ENCODE results near the gene RBSN.

Gene RBSN

DNA sequence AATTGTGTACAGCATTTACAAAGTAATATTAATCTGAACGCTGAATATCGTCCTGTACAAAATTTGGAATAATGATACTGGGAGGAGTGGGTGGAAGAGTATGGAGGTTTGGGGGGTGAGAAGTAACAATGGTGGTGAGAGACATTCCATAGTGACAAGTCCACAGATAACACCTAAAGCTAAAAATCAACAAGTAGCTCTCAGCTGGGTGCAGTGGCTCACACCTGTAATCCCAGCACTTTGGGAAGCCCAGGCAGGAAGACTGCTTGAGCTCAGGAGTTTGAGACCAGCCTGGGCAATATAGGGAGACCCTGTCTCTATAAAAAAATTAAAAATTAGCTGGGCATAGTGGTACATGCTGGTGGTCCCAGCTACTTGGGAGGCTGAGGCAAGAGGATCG is 38.9 kb downstream of the RBSN start:
- TF ChIP-seq, protein P1, sequence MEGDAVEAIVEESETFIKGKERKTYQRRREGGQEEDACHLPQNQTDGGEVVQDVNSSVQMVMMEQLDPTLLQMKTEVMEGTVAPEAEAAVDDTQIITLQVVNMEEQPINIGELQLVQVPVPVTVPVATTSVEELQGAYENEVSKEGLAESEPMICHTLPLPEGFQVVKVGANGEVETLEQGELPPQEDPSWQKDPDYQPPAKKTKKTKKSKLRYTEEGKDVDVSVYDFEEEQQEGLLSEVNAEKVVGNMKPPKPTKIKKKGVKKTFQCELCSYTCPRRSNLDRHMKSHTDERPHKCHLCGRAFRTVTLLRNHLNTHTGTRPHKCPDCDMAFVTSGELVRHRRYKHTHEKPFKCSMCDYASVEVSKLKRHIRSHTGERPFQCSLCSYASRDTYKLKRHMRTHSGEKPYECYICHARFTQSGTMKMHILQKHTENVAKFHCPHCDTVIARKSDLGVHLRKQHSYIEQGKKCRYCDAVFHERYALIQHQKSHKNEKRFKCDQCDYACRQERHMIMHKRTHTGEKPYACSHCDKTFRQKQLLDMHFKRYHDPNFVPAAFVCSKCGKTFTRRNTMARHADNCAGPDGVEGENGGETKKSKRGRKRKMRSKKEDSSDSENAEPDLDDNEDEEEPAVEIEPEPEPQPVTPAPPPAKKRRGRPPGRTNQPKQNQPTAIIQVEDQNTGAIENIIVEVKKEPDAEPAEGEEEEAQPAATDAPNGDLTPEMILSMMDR (conservative IDR thresholded peaks at IDR 0.05; ENCODE audit: low read depth, low read length): no peak
- no peak overlapping the region for H3K4me3 ChIP-seq (ENCODE audit: low read length)
- DNase-seq (ENCODE audit: low read depth): no peak

DNA sequence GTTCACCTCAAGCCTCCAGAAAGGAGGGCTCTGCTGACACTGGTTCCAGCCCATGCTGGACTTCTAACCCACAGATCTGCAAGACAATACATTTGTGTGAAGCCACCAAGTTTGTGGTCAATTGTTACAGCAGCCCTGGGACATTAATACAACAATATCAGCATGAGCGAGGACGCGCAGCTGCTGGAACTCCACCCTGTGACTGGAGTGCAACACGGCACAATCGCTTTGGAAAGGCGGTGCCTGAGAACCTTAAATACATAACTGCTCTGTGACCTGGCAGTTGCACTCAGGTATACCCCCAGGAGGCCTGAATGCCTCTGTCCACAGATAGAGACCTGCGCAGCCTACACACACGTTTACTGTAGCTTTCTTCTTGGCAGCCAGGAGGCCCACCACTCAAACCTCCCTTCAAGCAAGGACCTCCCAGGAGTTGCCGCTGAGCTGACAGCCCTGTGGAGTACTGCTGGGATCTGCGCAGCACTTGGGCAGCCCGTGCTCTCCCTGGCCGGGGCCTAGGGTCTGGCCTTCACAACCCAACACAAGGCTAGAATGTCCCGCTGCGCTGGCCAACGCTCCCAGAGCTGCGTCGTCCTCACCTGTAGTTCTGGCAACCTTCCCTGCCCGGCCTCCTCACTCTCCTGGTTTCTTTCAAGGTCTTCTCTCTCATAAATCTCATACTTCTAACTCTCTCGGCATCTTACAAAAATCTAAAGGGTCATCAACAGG is 42.1 kb downstream of the RBSN start:
- TF ChIP-seq, protein P1 (conservative IDR thresholded peaks at IDR 0.05; ENCODE audit: low read depth, low read length): no peak
- no peak overlapping the region for H3K4me3 ChIP-seq (ENCODE audit: low read length)
- no peak for DNase-seq (ENCODE audit: low read depth)

DNA sequence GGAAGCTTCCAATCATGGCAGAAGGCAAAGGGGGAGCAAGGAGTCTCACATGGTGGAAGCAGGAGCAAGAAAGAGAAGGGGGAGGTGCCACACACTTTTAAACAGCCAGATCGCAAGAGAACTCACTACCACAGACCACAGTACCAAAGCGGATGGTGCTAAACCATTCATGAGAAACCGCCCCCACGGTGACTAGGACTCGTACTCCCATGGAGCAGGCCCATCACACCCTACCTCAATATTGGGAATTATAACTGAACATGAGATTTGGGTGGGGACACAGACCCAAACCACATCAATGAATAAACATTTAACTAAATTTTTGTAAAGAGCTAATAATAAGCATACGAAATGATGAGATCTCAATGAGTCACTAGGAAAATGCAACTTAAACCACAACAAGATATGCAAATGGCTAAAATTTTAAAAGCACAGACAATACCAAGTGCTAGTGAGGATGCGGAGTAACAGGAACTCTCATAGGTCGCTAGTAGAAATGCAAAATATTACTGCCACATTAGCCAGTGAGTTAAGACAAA is 43.9 kb downstream of the RBSN start:
- no peak overlapping the region for H3K4me3 ChIP-seq (ENCODE audit: low read length)
- TF ChIP-seq, protein P1 (conservative IDR thresholded peaks at IDR 0.05; ENCODE audit: low read depth, low read length): no peak
- no peak for DNase-seq (ENCODE audit: low read depth)

DNA sequence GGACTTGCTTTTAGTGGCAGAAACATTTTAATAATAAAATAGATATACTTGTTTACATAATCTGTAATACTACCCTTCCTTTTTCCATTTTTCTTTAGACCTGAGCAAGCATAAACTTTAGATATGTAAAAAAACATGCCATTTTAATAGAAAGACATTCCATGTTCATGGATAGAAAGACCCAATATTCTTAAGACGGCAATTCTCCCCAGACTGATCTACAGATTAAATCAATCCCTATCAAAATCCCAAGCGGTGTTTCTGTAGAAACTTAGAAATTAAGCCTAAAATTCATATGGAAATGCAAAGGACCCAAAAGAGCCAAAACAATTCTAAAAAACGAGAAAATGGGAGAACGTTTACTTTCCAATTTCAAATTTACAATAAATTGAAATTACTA is 45.4 kb downstream of the RBSN start:
- no peak overlapping the region for H3K4me3 ChIP-seq (ENCODE audit: low read length)
- DNase-seq (ENCODE audit: low read depth): no peak
- TF ChIP-seq, protein P1 (conservative IDR thresholded peaks at IDR 0.05; ENCODE audit: low read depth, low read length): no peak

DNA sequence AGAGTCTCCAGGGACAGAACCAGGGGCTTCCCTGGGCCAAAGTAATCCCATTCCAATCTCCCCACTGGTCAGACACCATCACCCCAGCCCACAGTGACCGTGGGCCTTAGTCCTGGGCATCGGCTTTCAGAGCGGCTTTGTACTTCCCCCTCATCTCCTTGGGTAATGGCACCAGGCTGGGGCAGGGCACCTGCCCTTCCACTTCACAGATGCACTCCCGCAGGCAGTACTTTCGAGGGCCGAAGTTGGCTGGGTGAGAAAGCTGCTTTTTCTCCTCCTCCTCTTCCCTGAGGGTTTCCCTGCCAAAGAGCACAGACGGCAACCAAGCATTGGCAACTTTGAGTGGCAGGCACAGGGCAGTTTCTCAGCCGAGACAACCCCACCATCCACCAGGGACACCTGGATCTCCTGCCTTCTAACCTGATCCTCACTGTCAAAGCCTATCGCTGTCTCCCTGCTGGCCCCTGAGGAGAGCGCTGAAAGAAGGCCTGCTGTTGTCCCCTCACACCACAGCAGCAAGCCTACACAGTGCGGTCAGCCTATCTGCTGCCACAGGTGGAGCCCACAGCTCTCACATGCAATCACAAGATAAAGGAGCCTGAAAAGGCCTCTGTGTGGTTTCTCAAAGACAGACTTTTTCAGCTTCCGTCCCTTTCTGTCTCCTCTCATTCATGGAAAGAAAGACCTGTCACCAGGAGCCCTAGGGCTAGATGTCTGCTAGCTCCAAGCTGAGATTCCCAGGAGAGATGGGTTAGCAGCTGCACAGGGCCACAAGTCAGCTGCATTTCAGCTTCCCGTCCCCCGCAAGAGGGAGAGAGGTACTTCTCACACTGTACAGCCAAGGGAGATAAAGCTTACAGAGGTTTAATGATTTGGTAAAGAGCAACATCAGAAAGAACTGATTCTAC is 46.4 kb downstream of the RBSN start:
- DNase-seq (ENCODE audit: low read depth): no peak
- H3K4me3 ChIP-seq (ENCODE audit: low read length): no peak overlapping the region
- TF ChIP-seq, protein P1 (conservative IDR thresholded peaks at IDR 0.05; ENCODE audit: low read depth, low read length): no peak

DNA sequence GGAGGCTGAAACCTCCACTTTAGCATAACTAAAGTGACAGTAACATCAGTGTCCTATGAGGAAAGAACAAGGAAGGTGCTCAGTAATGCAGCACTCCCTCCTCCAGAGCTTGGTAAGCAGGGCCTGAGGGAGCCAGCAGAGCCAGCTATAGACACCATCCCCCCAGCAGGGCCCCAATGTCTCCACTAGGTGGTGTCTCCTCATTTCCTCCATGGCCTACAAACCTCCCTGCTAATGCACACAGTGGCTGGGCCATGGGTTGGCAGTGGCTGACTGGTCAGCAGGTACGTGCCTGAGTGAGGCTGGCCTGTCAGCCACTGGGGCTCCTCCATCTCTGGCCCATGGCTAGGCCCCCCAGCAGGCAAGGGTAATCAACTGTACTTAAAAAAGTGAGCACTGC is 47.4 kb downstream of the RBSN start:
- TF ChIP-seq, protein P1 (conservative IDR thresholded peaks at IDR 0.05; ENCODE audit: low read depth, low read length): peak; percentile 79
- peak; percentile 14 for DNase-seq (ENCODE audit: low read depth)

More for the DNA sequence above, 47.4 kb downstream of the RBSN start:
- no peak overlapping the region for H3K4me3 ChIP-seq (ENCODE audit: low read length)

Measured in retinal pigment epithelial cell (primary cell).